HUES48 (cell line): ENCODE measurements around the gene GALNT7.

ENCODE experiments used
- H3K27ac ChIP-seq: one replicate; pipeline ENCODE4 v1.7.0; 2013; ENCODE audit warnings: low read depth, low read length, inconsistent platforms
- H3K27me3 ChIP-seq: 2 replicates; pipeline ENCODE4 v1.6.1; 2013; ENCODE audit warnings: mild to moderate bottlenecking, low read length; ENCODE audit not compliant: control insufficient read depth, insufficient read depth
- H3K36me3 ChIP-seq: 2 replicates; pipeline ENCODE4 v1.6.1; 2013; ENCODE audit warnings: low read length; ENCODE audit not compliant: control insufficient read depth, insufficient read depth
- H3K4me1 ChIP-seq: 2 replicates; pipeline ENCODE4 v1.6.1; 2013; ENCODE audit warnings: mild to moderate bottlenecking, low read length; ENCODE audit not compliant: control insufficient read depth, insufficient read depth
- H3K4me3 ChIP-seq: 2 replicates; pipeline ENCODE4 v1.5.1; 2013; ENCODE audit warnings: mild to moderate bottlenecking, low read depth, low read length
- H3K9ac ChIP-seq: 2 replicates; pipeline ENCODE4 v1.6.1; 2013; ENCODE audit warnings: mild to moderate bottlenecking, low read depth, low read length, moderate library complexity
- H3K9me3 ChIP-seq: 2 replicates; pipeline ENCODE4 v1.6.1; 2013; ENCODE audit warnings: low read length; ENCODE audit not compliant: control insufficient read depth, insufficient read depth

The GALNT7 gene

GRCh38 chr4:173138624-173139023 is 30.0 kb upstream of the GALNT7 start:
- H3K9me3 ChIP-seq: no peaks in the 10 kb centered on the region
- peaks cover 14% of the 10 kb centered on the region for H3K4me1 ChIP-seq
- H3K27me3 ChIP-seq: no peaks in the 10 kb centered on the region
- no peak overlapping the region for H3K9ac ChIP-seq
- H3K27ac ChIP-seq: no peak overlapping the region
- H3K4me3 ChIP-seq: no peak overlapping the region
- H3K36me3 ChIP-seq: no peaks in the 10 kb centered on the region

DNA sequence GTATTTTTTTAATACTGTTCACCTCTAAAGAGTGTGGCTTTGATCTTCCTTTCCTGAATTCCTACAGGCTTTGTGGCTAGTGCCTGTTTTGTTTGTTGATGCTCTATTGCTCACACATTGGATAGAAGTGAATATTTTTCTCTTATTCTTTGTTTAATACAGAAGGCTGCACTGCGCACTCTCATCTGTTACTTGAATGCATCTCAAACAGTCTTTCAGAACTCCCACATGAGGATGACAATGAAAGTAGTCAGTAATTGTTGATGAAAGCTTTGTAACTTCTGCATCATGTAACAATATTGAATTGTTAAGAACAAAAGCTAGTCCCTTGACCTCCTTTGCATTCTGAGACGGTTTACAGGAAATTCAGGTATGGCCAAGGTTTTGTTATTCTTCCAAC is 29.1 kb upstream of the GALNT7 start:
- Histone ChIP-seq H3K9me3 (no peaks in the 10 kb centered on the region), H3K36me3 (no peaks in the 10 kb centered on the region), H3K4me1 (peaks cover 14% of the 10 kb centered on the region), H3K4me3 (no peak overlapping the region), H3K9ac (no peak overlapping the region), H3K27me3 (no peaks in the 10 kb centered on the region), H3K27ac (no peak overlapping the region)

- H3K9me3 ChIP-seq: no peaks in the 10 kb centered on the region
- H3K27ac ChIP-seq: no peak overlapping the region
- H3K36me3 ChIP-seq: no peaks in the 10 kb centered on the region
- H3K4me3 ChIP-seq: no peak overlapping the region
- no peaks in the 10 kb centered on the region for H3K27me3 ChIP-seq
- H3K9ac ChIP-seq: no peak overlapping the region
- H3K4me1 ChIP-seq: no peaks in the 10 kb centered on the region; the same call in 1 of the 2 replicates
These were observed 23.5 kb upstream of the GALNT7 start for GRCh38 chr4:173145131-173145530.

- Histone ChIP-seq H3K9ac (no peak overlapping the region), H3K36me3 (no peaks in the 10 kb centered on the region), H3K4me3 (no peak overlapping the region), H3K9me3 (no peaks in the 10 kb centered on the region), H3K27ac (no peak overlapping the region), H3K27me3 (no peaks in the 10 kb centered on the region), H3K4me1 (no peaks in the 10 kb centered on the region)
These were observed 22.2 kb upstream of the GALNT7 start for GRCh38 chr4:173146456-173146855.

DNA sequence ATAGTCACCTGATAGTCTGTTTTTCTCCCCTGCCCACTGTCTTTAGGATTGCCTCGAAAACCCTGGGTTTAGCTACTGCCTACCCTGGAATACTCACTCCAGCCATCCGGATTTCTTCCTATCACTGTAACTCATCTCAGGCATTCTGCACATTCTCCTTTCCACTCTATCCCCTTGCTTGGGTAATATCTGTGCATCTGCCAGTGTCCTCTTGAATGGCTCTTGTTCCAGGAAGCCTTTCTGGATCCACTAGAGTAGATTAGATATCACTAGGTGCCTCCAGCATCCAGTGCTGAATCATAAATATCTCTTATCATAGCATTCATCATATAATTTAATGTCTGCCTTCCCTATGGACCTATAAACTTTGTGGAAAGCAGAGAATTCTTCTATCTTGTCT is 17.1 kb upstream of the GALNT7 start:
- Histone ChIP-seq H3K9ac (no peak overlapping the region), H3K36me3 (no peaks in the 10 kb centered on the region), H3K27ac (no peak overlapping the region), H3K4me1 (no peaks in the 10 kb centered on the region), H3K9me3 (no peaks in the 10 kb centered on the region), H3K27me3 (no peaks in the 10 kb centered on the region), H3K4me3 (no peak overlapping the region)

DNA sequence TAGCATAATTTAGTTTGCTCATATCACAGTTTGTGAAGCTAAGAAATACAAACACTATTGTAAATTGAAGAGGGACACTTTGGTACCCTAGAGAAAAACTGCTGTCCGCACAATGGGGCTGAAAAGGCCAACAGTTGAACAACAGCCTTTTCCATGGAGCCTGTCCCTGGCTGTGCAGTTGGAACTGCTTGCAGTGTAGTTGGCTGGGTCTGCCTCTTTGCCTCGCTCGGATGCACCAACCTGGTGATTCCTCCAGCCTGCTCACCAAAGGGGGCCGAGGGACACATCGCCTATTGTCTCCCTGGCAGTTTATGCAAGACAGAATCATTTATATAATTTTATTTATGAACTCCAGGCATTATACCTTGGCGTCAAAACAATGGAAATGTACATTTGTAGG is 16.5 kb upstream of the GALNT7 start:
- Histone ChIP-seq H3K4me3 (no peak overlapping the region), H3K9me3 (no peaks in the 10 kb centered on the region), H3K9ac (no peak overlapping the region), H3K36me3 (no peaks in the 10 kb centered on the region), H3K4me1 (no peaks in the 10 kb centered on the region), H3K27me3 (no peaks in the 10 kb centered on the region), H3K27ac (no peak overlapping the region)

DNA sequence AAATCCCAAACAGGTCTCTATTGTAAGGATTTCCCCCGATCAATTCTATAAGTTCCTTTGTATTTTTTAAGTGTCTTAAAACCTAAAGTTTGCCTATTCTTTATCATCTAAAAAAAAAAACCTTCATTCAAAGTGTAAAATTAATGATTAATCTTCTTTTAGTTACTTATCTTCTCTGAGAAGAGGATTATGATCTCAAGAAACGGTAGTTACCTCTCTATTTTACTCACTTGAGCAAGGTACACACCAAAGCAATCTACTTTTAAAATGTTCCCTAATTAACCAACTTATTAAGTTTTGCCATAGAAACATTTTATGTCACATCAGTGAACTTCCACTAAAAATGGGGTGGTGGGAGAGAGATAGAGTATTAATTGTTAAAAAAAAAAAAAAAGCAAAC is 15.2 kb upstream of the GALNT7 start:
- Histone ChIP-seq H3K4me3 (no peak overlapping the region), H3K9ac (no peak overlapping the region), H3K27ac (no peak overlapping the region), H3K36me3 (no peaks in the 10 kb centered on the region; the same call in 1 of the 2 replicates), H3K27me3 (no peaks in the 10 kb centered on the region), H3K9me3 (no peaks in the 10 kb centered on the region), H3K4me1 (no peaks in the 10 kb centered on the region)

- H3K4me1 ChIP-seq: no peaks in the 10 kb centered on the region
- no peak overlapping the region for H3K4me3 ChIP-seq
- no peaks in the 10 kb centered on the region for H3K9me3 ChIP-seq
- H3K27me3 ChIP-seq: no peaks in the 10 kb centered on the region
- no peak overlapping the region for H3K9ac ChIP-seq
- peaks cover 18% of the 10 kb centered on the region for H3K36me3 ChIP-seq
- no peak overlapping the region for H3K27ac ChIP-seq
These were observed 8.8 kb upstream of the GALNT7 start for GRCh38 chr4:173159791-173160190.

DNA sequence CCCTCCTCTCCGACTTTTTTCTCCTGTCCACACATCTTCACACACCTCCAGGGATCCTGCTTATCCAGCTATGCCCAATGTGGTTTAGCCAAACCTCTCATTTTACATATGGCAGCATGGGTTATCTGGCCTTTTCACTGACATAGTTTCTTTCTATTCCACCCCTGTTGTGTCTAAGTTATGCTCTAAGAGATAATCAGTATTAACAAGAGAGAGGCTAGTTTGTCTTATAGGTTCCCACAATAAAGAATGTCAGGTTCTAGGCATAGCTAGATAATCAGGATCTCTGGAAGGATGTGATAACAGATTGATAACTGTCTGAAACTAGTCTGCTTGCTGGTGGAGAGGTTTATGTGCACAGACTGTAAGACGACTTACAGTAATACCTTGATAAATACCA is 7.7 kb upstream of the GALNT7 start:
- Histone ChIP-seq H3K4me3 (no peak overlapping the region), H3K9me3 (no peaks in the 10 kb centered on the region), H3K27me3 (no peaks in the 10 kb centered on the region), H3K9ac (no peak overlapping the region), H3K27ac (no peak overlapping the region), H3K36me3 (peaks cover 28% of the 10 kb centered on the region), H3K4me1 (no peaks in the 10 kb centered on the region)

DNA sequence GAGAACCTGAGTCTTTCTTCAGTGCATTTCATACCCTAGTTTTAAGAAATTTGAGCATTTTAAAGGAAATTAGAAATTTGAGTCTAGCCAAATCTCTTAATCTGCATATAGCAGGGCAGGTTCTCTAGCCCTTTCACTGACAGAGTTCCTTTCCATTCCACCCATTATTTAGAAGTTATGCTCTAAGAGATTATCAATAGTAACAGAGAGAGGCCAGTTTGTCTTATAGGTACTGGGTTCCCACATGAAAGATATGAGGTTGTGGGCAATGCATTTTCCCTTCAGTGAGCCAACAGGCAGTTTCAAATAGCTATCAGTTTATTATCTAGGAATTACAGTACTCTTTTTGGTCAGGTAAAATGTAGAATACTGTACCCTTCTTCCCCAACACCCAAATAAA is 7.3 kb upstream of the GALNT7 start:
- Histone ChIP-seq H3K4me1 (no peaks in the 10 kb centered on the region), H3K9ac (no peak overlapping the region), H3K4me3 (no peak overlapping the region), H3K27me3 (no peaks in the 10 kb centered on the region), H3K9me3 (no peaks in the 10 kb centered on the region), H3K27ac (no peak overlapping the region), H3K36me3 (peaks cover 30% of the 10 kb centered on the region)

DNA sequence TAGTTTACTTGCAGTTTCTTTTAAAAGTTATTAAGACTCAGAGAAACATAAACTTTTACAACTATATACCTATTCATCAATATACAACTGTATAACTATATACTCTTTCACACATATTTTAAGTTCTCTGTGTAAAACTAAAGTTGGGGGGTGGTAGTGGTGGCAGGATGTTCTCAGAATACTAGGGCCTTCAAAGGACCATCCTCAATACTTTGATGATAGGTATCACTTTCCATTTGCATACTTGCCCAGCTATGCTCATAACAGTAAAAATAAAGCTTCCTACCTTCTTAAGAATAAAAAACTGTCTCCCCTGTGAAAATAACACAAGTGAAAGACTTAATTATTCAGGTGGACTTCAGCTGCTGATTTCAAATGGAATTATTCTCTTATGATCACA is 2.9 kb upstream of the GALNT7 start:
- H3K4me3 ChIP-seq: no peak overlapping the region
- peaks cover 33% of the 10 kb centered on the region for H3K36me3 ChIP-seq
- peaks cover 8% of the 10 kb centered on the region for H3K4me1 ChIP-seq
- no peak overlapping the region for H3K9ac ChIP-seq
- no peaks in the 10 kb centered on the region for H3K9me3 ChIP-seq
- no peak overlapping the region for H3K27ac ChIP-seq
- H3K27me3 ChIP-seq: no peaks in the 10 kb centered on the region

DNA sequence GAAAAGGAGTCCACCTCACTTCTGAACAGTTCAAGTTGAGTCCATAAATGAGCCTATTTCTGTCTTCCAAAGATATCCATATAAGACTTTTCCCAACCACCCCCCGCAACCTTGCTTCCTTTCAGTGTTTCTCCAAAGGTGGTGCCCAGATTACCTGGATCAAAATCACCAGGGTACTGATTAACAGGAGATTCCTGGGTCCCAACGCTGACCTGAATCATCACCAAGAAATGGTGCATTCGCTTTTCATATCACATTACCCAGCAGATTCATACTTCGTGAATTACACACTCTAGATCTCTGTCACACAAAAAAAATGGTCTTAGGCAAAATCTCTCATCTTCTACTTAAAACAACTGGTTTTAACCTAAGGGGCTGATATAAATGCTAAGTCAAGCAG is 2.1 kb upstream of the GALNT7 start:
- no peaks in the 10 kb centered on the region for H3K27me3 ChIP-seq
- H3K27ac ChIP-seq: no peak overlapping the region
- peaks cover 16% of the 10 kb centered on the region for H3K4me1 ChIP-seq
- no peak overlapping the region for H3K4me3 ChIP-seq
- H3K9me3 ChIP-seq: no peaks in the 10 kb centered on the region
- H3K9ac ChIP-seq: no peak overlapping the region
- H3K36me3 ChIP-seq: peaks cover 36% of the 10 kb centered on the region
